HG03108 (cell line): Measurements from ENCODE around the gene HSD3B1.

ENCODE experiments used
- ATAC-seq: cut with Tn5 transposase; IDR thresholded peaks from one replicate; pipeline ENCODE4 v1.9.1; 2021; ENCODE audit warnings: moderate library complexity; ENCODE audit not compliant: unreplicated experiment

Gene HSD3B1

GRCh38 chr1:119506941-119507340 lies at the start of gene HSD3B1:
Gene HSD3B1, plus strand, starts transcription at chr1:119507210. Its CDS starts 267 bp downstream, at chr1:119507477.
- ATAC-seq = no peak

DNA sequence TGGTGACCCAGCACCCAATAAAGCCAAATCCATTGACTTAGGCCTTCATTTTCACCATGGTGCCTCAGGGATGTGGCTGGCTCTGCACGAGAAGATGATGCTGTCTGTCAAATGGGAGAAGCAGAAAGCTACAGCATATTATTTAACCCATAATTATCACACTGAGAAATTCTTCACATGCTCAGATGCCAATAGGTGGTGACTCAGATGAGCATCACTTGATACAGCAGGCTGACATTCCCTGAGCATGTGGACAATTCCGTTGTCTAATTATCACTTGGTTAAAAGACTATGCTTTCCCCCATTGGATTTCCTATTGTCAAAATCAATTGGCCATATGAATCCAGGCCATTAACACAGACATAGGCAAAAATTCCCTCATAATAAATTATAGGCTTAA lies 44.0 kb upstream of the HSD3B1 start:
- ATAC-seq = no peak

DNA sequence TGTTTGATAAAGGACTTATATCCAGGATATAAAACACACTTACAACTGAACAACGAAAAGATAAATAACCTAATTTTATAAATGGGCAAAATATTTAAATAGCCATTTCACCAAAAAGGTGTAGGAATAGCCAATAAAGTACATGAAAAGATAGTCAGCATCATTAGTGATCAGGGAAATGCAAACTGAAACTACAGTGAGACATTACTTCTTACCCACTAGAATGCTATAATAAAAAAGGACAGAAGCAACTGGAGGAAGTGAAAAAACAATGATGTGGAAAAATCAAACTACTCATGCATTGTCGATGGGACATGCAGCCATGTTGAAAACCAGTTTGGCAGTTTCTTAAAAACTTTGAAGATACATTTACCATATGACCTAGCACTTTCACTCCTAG lies 43.4 kb upstream of the HSD3B1 start:
- no peak for ATAC-seq

DNA sequence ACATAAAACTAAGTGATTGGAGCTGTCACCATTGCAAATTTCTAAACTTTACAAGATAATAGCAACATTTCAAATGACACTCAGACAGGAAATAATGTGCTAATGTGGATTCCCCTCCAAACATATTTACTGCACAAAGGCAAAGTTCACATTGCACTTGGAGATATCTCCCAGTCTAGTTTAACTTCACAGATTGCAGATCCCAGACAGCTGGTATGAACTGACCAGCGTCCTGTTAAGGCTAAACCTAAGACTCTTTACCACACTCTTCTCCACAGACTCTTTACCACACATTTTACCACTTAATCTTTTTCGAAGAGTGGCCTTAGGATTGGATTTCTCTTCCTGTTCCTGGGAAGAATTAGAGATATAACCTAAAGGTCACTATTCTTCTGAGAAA lies 40.6 kb upstream of the HSD3B1 start:
- ATAC-seq = no peak

GRCh38 chr1:119467219-119467618 lies 39.8 kb upstream of the HSD3B1 start:
- ATAC-seq = no peak

- no peak for ATAC-seq
Observed at GRCh38 chr1:119467857-119468668, 38.9 kb upstream of the HSD3B1 start.

GRCh38 chr1:119469741-119470140 lies 37.3 kb upstream of the HSD3B1 start:
- ATAC-seq = no peak

- ATAC-seq = no peak
Observed at GRCh38 chr1:119470377-119470776, 36.6 kb upstream of the HSD3B1 start.

GRCh38 chr1:119470958-119471357 lies 36.1 kb upstream of the HSD3B1 start:
- ATAC-seq = no peak

DNA sequence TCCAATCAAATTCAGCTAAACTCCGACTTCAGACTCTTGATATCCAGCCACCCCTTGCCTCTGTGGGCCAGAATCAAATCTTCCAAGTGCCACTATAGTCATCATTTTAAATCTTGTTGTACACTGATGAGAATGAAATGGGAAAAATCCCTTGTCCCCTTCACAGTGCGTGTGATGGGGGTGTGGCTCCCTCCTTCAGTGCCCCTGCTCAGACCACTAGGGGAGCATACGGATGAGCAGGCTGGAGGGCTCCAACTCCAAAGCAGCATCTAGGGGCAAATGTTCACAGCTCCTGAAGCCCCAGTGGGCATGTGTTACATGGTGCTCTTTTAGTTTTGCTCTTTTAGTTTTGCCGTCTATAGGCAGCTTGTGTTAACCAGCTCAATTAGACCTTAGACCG lies 35.4 kb upstream of the HSD3B1 start:
- ATAC-seq = no peak

GRCh38 chr1:119472080-119472818 lies 34.8 kb upstream of the HSD3B1 start:
- no peak for ATAC-seq

GRCh38 chr1:119472819-119473175 lies 34.2 kb upstream of the HSD3B1 start:
- no peak for ATAC-seq

DNA sequence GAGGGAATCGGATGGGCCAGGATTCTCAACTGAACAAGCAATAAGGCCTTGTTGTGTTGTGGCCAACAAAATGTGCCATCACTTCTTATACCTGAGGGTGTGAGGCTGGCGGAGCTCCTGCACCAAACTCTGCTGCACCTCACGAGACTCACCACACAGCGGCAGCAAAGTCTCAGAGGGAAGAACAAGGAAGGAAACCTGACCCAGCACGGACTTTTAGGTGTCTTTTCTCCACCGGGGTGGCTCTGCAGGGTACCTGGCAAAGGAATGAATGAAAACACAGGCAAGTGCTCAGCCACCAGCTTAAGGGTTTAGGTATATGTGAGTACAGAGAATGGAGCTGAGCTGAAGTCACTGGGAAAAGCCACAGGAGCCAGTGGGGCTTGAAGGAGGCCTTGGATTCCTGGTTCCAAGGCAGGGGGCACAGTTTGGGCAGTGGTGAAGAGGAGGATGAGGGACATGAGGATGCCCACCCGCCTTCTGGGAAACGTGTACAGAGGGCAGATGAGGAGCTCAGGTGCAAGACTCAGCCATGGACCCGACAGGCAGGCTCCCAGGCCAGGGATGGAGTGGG lies 31.1 kb upstream of the HSD3B1 start:
- ATAC-seq = peak; percentile 64

DNA sequence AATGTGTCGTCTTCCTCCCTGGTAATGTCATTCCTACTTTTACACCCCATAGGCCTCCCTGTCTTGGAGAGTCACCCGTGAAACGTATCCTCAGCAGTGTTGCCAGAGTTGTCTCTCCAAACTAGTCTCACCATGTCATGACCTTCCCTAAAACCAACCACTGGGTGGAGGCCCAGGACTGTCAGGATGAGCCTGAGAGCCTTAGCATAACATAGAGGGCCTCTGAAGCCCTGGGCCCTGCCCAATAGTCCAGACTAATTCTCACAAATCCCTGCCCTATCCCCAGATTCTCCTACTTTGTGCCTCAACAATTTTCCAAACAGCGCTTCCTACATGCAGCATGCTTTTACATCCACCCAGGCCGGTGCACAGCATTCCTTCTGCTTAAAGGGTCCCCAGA lies 29.3 kb upstream of the HSD3B1 start:
- no peak for ATAC-seq

DNA sequence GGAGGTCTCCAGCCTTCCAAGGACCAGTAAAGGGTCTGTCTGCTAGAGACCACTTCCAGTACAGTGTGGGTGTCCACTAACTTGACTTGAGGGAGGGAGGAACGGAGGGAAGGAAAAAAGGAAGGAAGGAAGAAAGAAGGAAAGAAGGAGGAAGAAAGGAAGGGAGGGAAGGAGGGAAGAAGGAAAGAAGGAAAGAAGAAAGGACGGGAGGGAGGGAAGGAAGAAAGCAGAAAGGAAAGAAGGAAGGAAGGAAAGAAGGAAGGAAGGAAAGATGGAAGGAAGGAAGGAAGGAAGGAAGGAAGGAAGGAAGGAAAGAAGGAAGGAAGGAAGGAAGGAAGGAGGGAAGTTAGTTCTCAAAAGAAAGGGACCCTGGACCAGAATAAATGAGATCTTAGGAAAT lies 26.8 kb upstream of the HSD3B1 start:
- no peak for ATAC-seq

DNA sequence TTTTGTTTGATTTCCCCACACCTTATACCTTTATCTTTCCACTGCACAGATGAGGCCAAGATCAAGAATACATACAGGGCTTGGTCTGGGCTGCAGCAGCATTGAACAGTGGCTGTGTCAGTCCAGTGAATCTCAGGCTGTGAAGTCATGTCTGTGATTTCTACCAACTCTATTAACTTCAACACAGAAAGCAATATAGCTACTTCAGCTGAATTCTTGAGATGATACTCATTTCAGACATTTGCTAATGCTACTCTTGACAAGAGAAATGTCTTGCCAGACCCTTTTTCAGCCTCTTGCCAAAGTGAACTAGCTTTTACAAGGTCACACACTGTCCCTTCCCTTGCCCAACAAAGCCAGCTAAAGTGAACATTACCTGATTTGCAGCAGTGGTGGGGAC lies 25.1 kb upstream of the HSD3B1 start:
- ATAC-seq = no peak

GRCh38 chr1:119482517-119483425 lies 24.2 kb upstream of the HSD3B1 start:
- no peak for ATAC-seq

GRCh38 chr1:119483441-119484200 lies 23.4 kb upstream of the HSD3B1 start:
- no peak for ATAC-seq

GRCh38 chr1:119485201-119485600 lies 21.8 kb upstream of the HSD3B1 start:
- ATAC-seq = no peak

- no peak for ATAC-seq
Observed at GRCh38 chr1:119488216-119488615, 18.8 kb upstream of the HSD3B1 start.
